Suprapubic skin (tissue), 4 donors: ENCODE results near the gene MTA3. TPM values are rescaled to one million over a fixed set of nuclear protein-coding genes. Genes with fewer than 3 reads are reported as not detected.

ENCODE experiments used
- DNase-seq, 2 donors: peaks; one replicate each; pipeline ENCODE4 v3.0.0-alpha.2; 2019; ENCODE audit warnings: low spot score in 2 of 2
- H3K27ac ChIP-seq: fragments of 200-600 bp; sonication (generic); one replicate; pipeline ENCODE4 v1.5.1; 2019
- H3K27me3 ChIP-seq: fragments of 200-600 bp; sonication (generic); one replicate; pipeline ENCODE4 v1.5.1; 2019
- H3K36me3 ChIP-seq: fragments of 200-600 bp; sonication (generic); one replicate; pipeline ENCODE4 v1.5.1; 2019
- H3K4me1 ChIP-seq: fragments of 200-600 bp; sonication (generic); one replicate; pipeline ENCODE4 v1.5.1; 2019
- H3K4me3 ChIP-seq: fragments of 200-600 bp; sonication (generic); one replicate; pipeline ENCODE4 v1.5.1; 2019; ENCODE audit warnings: mild to moderate bottlenecking
- H3K9me3 ChIP-seq: fragments of 200-600 bp; sonication (generic); one replicate; pipeline ENCODE4 v1.5.1; 2019
- EP300 ChIP-seq: sonication (generic); formaldehyde crosslinking; IDR thresholded peaks from one replicate; pipeline ENCODE4 v1.6.1; 2017; ENCODE audit warnings: antibody characterized with exemption
- POLR2A ChIP-seq, 2 donors: fragments of 450-650 bp; IDR thresholded peaks; one replicate each; pipeline ENCODE4 v1.6.1; 2017; ENCODE audit warnings: antibody characterized with exemption in 2 of 2, mild to moderate bottlenecking in 2 of 2, moderate library complexity in 2 of 2
- POLR2AphosphoS5 ChIP-seq, 3 donors: sonication (generic); formaldehyde crosslinking; IDR thresholded peaks; one replicate each; pipeline ENCODE4 v1.6.1; 2017; ENCODE audit warnings: antibody characterized with exemption in 3 of 3
- WGBS: methylation state at CpG from one replicate; pipeline ENCODE4 v1.1.5; 2018; 5-methylcytosine and 5-hydroxymethylcytosine counted together
- total RNA-seq, 4 donors: library from RNA; depleted of rRNA; stranded (reverse); fragments of >200 nt; gene quantifications; one replicate each; pipeline ENCODE4 v1.1.0, GENCODE V29; 2016
- TF ChIP-seq, protein P1 (sequence below), 2 donors: fragments of 200-600 bp in 1 of 2; fragments of 450-650 bp in 1 of 2; sonication (generic) in 1 of 2; IDR thresholded peaks; one replicate each; pipeline ENCODE4 v1.5.1; 2016 to 2019; ENCODE audit warnings: antibody characterized with exemption in 2 of 2, mild to moderate bottlenecking in 1 of 2, moderate library complexity in 1 of 2

MTA3 gene
- total RNA-seq, 4 donors from 2014 or later: 29.6 to 81.9 (median 30.3) TPM

- Histone ChIP-seq H3K4me3 (no peak overlapping the region), H3K27ac (no peak overlapping the region), H3K27me3 (no peaks in the 10 kb centered on the region), H3K4me1 (no peaks in the 10 kb centered on the region), H3K9me3 (no peaks in the 10 kb centered on the region), H3K36me3 (no peaks in the 10 kb centered on the region)
- WGBS: 92% methylated on average over 3 of the region's 3 CpGs
- TF ChIP-seq POLR2A (IDR thresholded peaks at IDR 0.05): no peak
- TF ChIP-seq EP300: no peak
- TF ChIP-seq, protein P1, sequence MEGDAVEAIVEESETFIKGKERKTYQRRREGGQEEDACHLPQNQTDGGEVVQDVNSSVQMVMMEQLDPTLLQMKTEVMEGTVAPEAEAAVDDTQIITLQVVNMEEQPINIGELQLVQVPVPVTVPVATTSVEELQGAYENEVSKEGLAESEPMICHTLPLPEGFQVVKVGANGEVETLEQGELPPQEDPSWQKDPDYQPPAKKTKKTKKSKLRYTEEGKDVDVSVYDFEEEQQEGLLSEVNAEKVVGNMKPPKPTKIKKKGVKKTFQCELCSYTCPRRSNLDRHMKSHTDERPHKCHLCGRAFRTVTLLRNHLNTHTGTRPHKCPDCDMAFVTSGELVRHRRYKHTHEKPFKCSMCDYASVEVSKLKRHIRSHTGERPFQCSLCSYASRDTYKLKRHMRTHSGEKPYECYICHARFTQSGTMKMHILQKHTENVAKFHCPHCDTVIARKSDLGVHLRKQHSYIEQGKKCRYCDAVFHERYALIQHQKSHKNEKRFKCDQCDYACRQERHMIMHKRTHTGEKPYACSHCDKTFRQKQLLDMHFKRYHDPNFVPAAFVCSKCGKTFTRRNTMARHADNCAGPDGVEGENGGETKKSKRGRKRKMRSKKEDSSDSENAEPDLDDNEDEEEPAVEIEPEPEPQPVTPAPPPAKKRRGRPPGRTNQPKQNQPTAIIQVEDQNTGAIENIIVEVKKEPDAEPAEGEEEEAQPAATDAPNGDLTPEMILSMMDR (IDR thresholded peaks at IDR 0.05): no peak
- TF ChIP-seq POLR2AphosphoS5 (IDR thresholded peaks at IDR 0.05): no peak
- no peak for DNase-seq
Measured at GRCh38 chr2:42537493-42537892, 30.9 kb upstream of the MTA3 start.

GRCh38 chr2:42542871-42543270 lies 25.6 kb upstream of the MTA3 start:
- 96% methylated on average over 4 of the region's 4 CpGs for WGBS

GRCh38 chr2:42545023-42545721 lies 23.3 kb upstream of the MTA3 start:
- DNase-seq: no peak
- H3K27me3 ChIP-seq: no peaks in the 10 kb centered on the region
- H3K27ac ChIP-seq: no peak overlapping the region
- no peaks in the 10 kb centered on the region for H3K4me1 ChIP-seq
- no peak overlapping the region for H3K4me3 ChIP-seq
- TF ChIP-seq, protein P1 (IDR thresholded peaks at IDR 0.05): no peak
- no peak for TF ChIP-seq POLR2A (IDR thresholded peaks at IDR 0.05)
- no peak for TF ChIP-seq EP300
- no peaks in the 10 kb centered on the region for H3K9me3 ChIP-seq
- no peaks in the 10 kb centered on the region for H3K36me3 ChIP-seq
- 90% methylated on average over 8 of the region's 8 CpGs for WGBS

More at GRCh38 chr2:42542871-42543270, 25.6 kb upstream of the MTA3 start:
- Histone ChIP-seq H3K9me3 (no peaks in the 10 kb centered on the region), H3K27ac (no peak overlapping the region), H3K4me3 (no peak overlapping the region), H3K27me3 (no peaks in the 10 kb centered on the region), H3K4me1 (no peaks in the 10 kb centered on the region), H3K36me3 (no peaks in the 10 kb centered on the region)
- DNase-seq: no peak
- TF ChIP-seq POLR2AphosphoS5 (IDR thresholded peaks at IDR 0.05) (no peak), EP300 (no peak), POLR2A (IDR thresholded peaks at IDR 0.05) (no peak)
- TF ChIP-seq, protein P1 (IDR thresholded peaks at IDR 0.05): no peak

GRCh38 chr2:42545841-42546390 lies 22.5 kb upstream of the MTA3 start:
- H3K36me3 ChIP-seq: no peaks in the 10 kb centered on the region
- 47% methylated on average over 9 of the region's 9 CpGs for WGBS
- H3K4me1 ChIP-seq: no peaks in the 10 kb centered on the region
- DNase-seq: no peak
- H3K4me3 ChIP-seq: no peak overlapping the region
- TF ChIP-seq POLR2A (IDR thresholded peaks at IDR 0.05) (no peak), EP300 (no peak), POLR2AphosphoS5 (IDR thresholded peaks at IDR 0.05) (no peak)
- TF ChIP-seq, protein P1 (IDR thresholded peaks at IDR 0.05): no peak
- no peak overlapping the region for H3K27ac ChIP-seq
- no peaks in the 10 kb centered on the region for H3K9me3 ChIP-seq
- no peaks in the 10 kb centered on the region for H3K27me3 ChIP-seq

- Histone ChIP-seq H3K9me3 (no peaks in the 10 kb centered on the region), H3K36me3 (no peaks in the 10 kb centered on the region), H3K4me3 (no peak overlapping the region), H3K27me3 (no peaks in the 10 kb centered on the region), H3K27ac (no peak overlapping the region), H3K4me1 (no peaks in the 10 kb centered on the region)
- no peak for DNase-seq
- WGBS: 53% methylated on average over 9 of the region's 9 CpGs
- TF ChIP-seq POLR2A (IDR thresholded peaks at IDR 0.05): no peak
- no peak for TF ChIP-seq EP300
- no peak for TF ChIP-seq POLR2AphosphoS5 (IDR thresholded peaks at IDR 0.05)
- TF ChIP-seq, protein P1 (IDR thresholded peaks at IDR 0.05): no peak
Measured at GRCh38 chr2:42547014-42547413, 21.4 kb upstream of the MTA3 start.
